Kidney epithelial cell (primary cell): ENCODE data around the gene CSF3R. TPM values are rescaled to one million over a fixed set of nuclear protein-coding genes. Genes with fewer than 3 reads are reported as not detected.
"Not testable (repeated sequence)": the region's sequence is repeated elsewhere in the genome, so short reads cannot be mapped to it uniquely, and the experiment has no call there.

Source experiments
- DNase-seq: peaks from one replicate; pipeline ENCODE4 v3.0.0-alpha.2; 2010; ENCODE audit warnings: low read depth
- H3K27me3 ChIP-seq: 2 replicates; pipeline ENCODE4 v1.6.0; 2011; ENCODE audit warnings: low read length; ENCODE audit not compliant: control insufficient read depth, insufficient read depth
- H3K36me3 ChIP-seq: 2 replicates; pipeline ENCODE4 v1.5.1; 2011; ENCODE audit warnings: low read length; ENCODE audit not compliant: control insufficient read depth, insufficient read depth
- H3K4me3 ChIP-seq: 2 replicates; pipeline ENCODE4 v1.5.1; 2011; ENCODE audit warnings: low read depth, mild to moderate bottlenecking, control low read depth, low read length
- CTCF ChIP-seq: IDR thresholded peaks from 2 replicates; pipeline ENCODE4 v1.5.1; 2011; ENCODE audit warnings: mild to moderate bottlenecking, moderate library complexity, low read length, control low read depth, inconsistent platforms; ENCODE audit not compliant: insufficient read depth, poor library complexity, severe bottlenecking
- total RNA-seq: library from RNA; depleted of rRNA; stranded (reverse); fragments of >200 nt; gene quantifications from 2 replicates; pipeline ENCODE4 v1.2.3, GENCODE V29; 2015

CSF3R gene
- total RNA-seq, 1 donor from 2014 or later, result not detected

GRCh38 chr1:36484099-36484498, 1.4 kb upstream of the CSF3R start:
- H3K4me3 ChIP-seq, result no peak overlapping the region
- peaks cover 13% of the 10 kb centered on the region for H3K27me3 ChIP-seq
- DNase-seq, result no peak
- no peak for TF ChIP-seq CTCF
- no peaks in the 10 kb centered on the region for H3K36me3 ChIP-seq

- no peak overlapping the region for H3K4me3 ChIP-seq
- TF ChIP-seq CTCF, result no peak
These were observed 666 bp downstream of the CSF3R start for GRCh38 chr1:36481771-36482723.

GRCh38 chr1:36481091-36481490, 1.6 kb downstream of the CSF3R start:
- no peak for TF ChIP-seq CTCF
- no peaks in the 10 kb centered on the region for H3K36me3 ChIP-seq
- no peak overlapping the region for H3K4me3 ChIP-seq
- peaks cover 7% of the 10 kb centered on the region for H3K27me3 ChIP-seq
- DNase-seq, result no peak

More at GRCh38 chr1:36481771-36482723, 666 bp downstream of the CSF3R start:
- no peaks in the 10 kb centered on the region for H3K36me3 ChIP-seq
- no peak for DNase-seq
- peaks cover 11% of the 10 kb centered on the region for H3K27me3 ChIP-seq

- Histone ChIP-seq H3K4me3 (no peak overlapping the region), H3K27me3 (peaks cover 9% of the 10 kb centered on the region), H3K36me3 (no peaks in the 10 kb centered on the region)
- DNase-seq, result no peak
- no peak for TF ChIP-seq CTCF
These were observed 2.6 kb downstream of the CSF3R start for GRCh38 chr1:36480161-36480560.

- no peak overlapping the region for H3K4me3 ChIP-seq
- peaks cover 9% of the 10 kb centered on the region for H3K27me3 ChIP-seq
- no peak for TF ChIP-seq CTCF
- H3K36me3 ChIP-seq, result no peaks in the 10 kb centered on the region
- no peak for DNase-seq
These were observed 3.1 kb downstream of the CSF3R start for GRCh38 chr1:36479505-36480051.

- DNase-seq, H3K27me3 ChIP-seq, H3K36me3 ChIP-seq, H3K4me3 ChIP-seq: not testable (repeated sequence)
These were observed 5.1 kb downstream of the CSF3R start for GRCh38 chr1:36477615-36478014.
